HG03442 (cell line): ENCODE data around the gene TAGLN.
A peak's percentile ranks its signal among the peaks of the same experiment; 100 is the strongest.

Source experiments
- ATAC-seq: cut with Tn5 transposase; IDR thresholded peaks from one replicate; pipeline ENCODE4 v1.9.1; 2021; ENCODE audit warnings: mild to moderate bottlenecking, moderate library complexity; ENCODE audit not compliant: unreplicated experiment

The TAGLN gene

GRCh38 chr11:117229931-117230285 is 30.7 kb downstream of the TAGLN start:
- no peak for ATAC-seq

- ATAC-seq = no peak
These were observed 31.3 kb downstream of the TAGLN start for GRCh38 chr11:117230286-117230961.

GRCh38 chr11:117230999-117231841 is 32.0 kb downstream of the TAGLN start:
- no peak for ATAC-seq

GRCh38 chr11:117231842-117232091 is 32.6 kb downstream of the TAGLN start, which contains the start of gene PCSK7:
TSS of gene PCSK7 (minus strand) at chr11:117232073. CDS start at chr11:117229844, 2,229 bp downstream.
- no peak for ATAC-seq

GRCh38 chr11:117232092-117232878 is 33.1 kb downstream of the TAGLN start, which contains the start of gene RNF214:
TSS of gene RNF214 (plus strand) at chr11:117232671. CDS start at chr11:117234273, 1,602 bp downstream.
- peak; percentile 64 for ATAC-seq

GRCh38 chr11:117232911-117233409 is 33.8 kb downstream of the TAGLN start:
- ATAC-seq = no peak

GRCh38 chr11:117238221-117238620 is 39.1 kb downstream of the TAGLN start:
- no peak for ATAC-seq

GRCh38 chr11:117239295-117239694 is 40.1 kb downstream of the TAGLN start:
- ATAC-seq = no peak

GRCh38 chr11:117248341-117248740 is 49.2 kb downstream of the TAGLN start:
- ATAC-seq = no peak

- no peak for ATAC-seq
These were observed 50.4 kb downstream of the TAGLN start for GRCh38 chr11:117249571-117249970.

- no peak for ATAC-seq
These were observed 52.3 kb downstream of the TAGLN start for GRCh38 chr11:117251506-117251905.

GRCh38 chr11:117255966-117256365 is 56.8 kb downstream of the TAGLN start:
- no peak for ATAC-seq

- no peak for ATAC-seq
These were observed 57.4 kb downstream of the TAGLN start for GRCh38 chr11:117256573-117256972.
